NT2/D1 (cell line): ENCODE results near the gene ZNF605.

Source experiments
- YY1 ChIP-seq: IDR thresholded peaks from 2 replicates; pipeline ENCODE4 v1.6.1; 2011; ENCODE audit not compliant: insufficient read length, insufficient read depth
- ZNF274 ChIP-seq: IDR thresholded peaks from 2 replicates; pipeline ENCODE4 v1.6.1; 2011; ENCODE audit warnings: mild to moderate bottlenecking, low read depth, low read length

GRCh38 chr12:132953163-132953425 is 3.0 kb downstream of the ZNF605 start:
- no peak for TF ChIP-seq YY1
- no peak for TF ChIP-seq ZNF274
